CD4-positive, CD25-positive, alpha-beta regulatory T cell (primary cell): ENCODE results near the gene BORA. TPM values are rescaled to one million over a fixed set of nuclear protein-coding genes. Genes with fewer than 3 reads are reported as not detected.

Experiments used
- ATAC-seq, 2 donors: fragments of 150-1000 bp; cut with Tn5 transposase; one replicate each; pipeline ENCODE4 v1.10.0; 2021; ENCODE audit warnings: low read depth in 2 of 2, moderate number of reproducible peaks in 2 of 2, moderate library complexity in 1 of 2
- DNase-seq, 3 donors: peaks; one replicate each; pipeline versions ENCODE4 v3.0.0 to v3.0.0-alpha.2; 2012 to 2022; ENCODE audit warnings: mixed read lengths in 1 of 3
- H3K27ac ChIP-seq: one replicate; pipeline ENCODE4 v1.7.0; 2013; ENCODE audit warnings: mild to moderate bottlenecking, low read length; ENCODE audit not compliant: insufficient read depth, poor library complexity, severe bottlenecking
- H3K27me3 ChIP-seq: one replicate; pipeline ENCODE4 v1.7.0; 2013; ENCODE audit warnings: low read length; ENCODE audit not compliant: control insufficient read depth, insufficient read depth
- H3K36me3 ChIP-seq: one replicate; pipeline ENCODE4 v1.7.0; 2013; ENCODE audit warnings: mild to moderate bottlenecking, low read length, moderate library complexity; ENCODE audit not compliant: control insufficient read depth, insufficient read depth
- H3K4me1 ChIP-seq: 2 replicates; pipeline ENCODE4 v1.7.0; 2013; ENCODE audit warnings: mild to moderate bottlenecking, low read length; ENCODE audit not compliant: insufficient read depth, control insufficient read depth, poor library complexity, severe bottlenecking
- H3K4me3 ChIP-seq: one replicate; pipeline ENCODE4 v1.7.0; 2013; ENCODE audit warnings: low read depth, mild to moderate bottlenecking, low read length, moderate library complexity
- H3K9me3 ChIP-seq, 2 experiments: 1 replicate in 1 of 2; 2 replicates in 1 of 2; pipeline ENCODE4 v1.7.0; 2013; ENCODE audit warnings: low read length in 2 of 2, mild to moderate bottlenecking in 1 of 2, moderate library complexity in 1 of 2; ENCODE audit not compliant: control insufficient read depth in 2 of 2
- H3K27ac Mint-ChIP-seq, 3 donors: one replicate each; pipeline ENCODE4 v1.8.0; 2020 to 2022; ENCODE audit warnings: mild to moderate bottlenecking in 3 of 3, mixed read lengths in 3 of 3, moderate library complexity in 2 of 3
- H3K27me3 Mint-ChIP-seq: one replicate; pipeline ENCODE4 v1.8.0; 2022; ENCODE audit warnings: mild to moderate bottlenecking, mixed read lengths
- H3K36me3 Mint-ChIP-seq: one replicate; pipeline ENCODE4 v1.8.0; 2020; ENCODE audit warnings: mixed read lengths
- H3K4me1 Mint-ChIP-seq, 4 donors: one replicate each; pipeline ENCODE4 v1.8.0; 2020 to 2022; ENCODE audit warnings: mixed read lengths in 4 of 4, mild to moderate bottlenecking in 1 of 4
- H3K4me3 Mint-ChIP-seq, 4 donors: one replicate each; pipeline ENCODE4 v1.8.0; 2020 to 2022; ENCODE audit warnings: mild to moderate bottlenecking in 4 of 4, mixed read lengths in 4 of 4, moderate library complexity in 3 of 4
- H3K9me3 Mint-ChIP-seq, 7 donors: one replicate each; pipeline ENCODE4 v1.8.0; 2020 to 2022; ENCODE audit warnings: mixed read lengths in 7 of 7, mild to moderate bottlenecking in 3 of 7, moderate library complexity in 2 of 7
- polyA plus RNA-seq, 4 donors: library from polyadenylated mRNA; unstranded; fragments of 300-500 nt; fragmentation: Illumina TruSeq; gene quantifications; one replicate each; pipeline ENCODE4 v1.2.3, GENCODE V29; 2021
- total RNA-seq: library from RNA; stranded (reverse); gene quantifications from one replicate; pipeline ENCODE4 v1.2.3, GENCODE V29; 2022

The BORA gene
- total and polyA plus RNA-seq, 5 donors from 2014 or later, result 7.0 to 13.1 (median 10.6) TPM

DNA sequence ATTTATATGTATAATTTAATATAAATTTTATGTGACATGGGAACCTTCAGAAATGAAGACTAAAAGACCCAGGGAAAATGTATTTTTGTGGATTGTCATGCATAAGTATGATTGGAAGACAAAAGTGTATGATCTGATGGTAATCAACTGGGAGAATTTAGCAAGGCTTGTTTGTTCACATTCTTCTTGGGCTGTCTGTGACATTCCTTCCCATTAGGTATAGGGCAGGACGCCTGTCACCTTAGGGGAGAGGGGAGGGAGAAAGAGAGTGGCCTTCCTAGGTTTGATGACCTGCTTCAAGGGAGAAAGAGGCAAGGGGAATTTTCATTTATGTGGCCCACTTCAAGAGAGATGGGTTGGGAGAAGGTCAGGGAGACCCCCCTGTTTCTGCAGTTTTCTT, 76.6 kb downstream of the BORA start:
- H3K27me3 Mint-ChIP-seq, result no peaks in the 10 kb centered on the region
- H3K27ac Mint-ChIP-seq, result peak overlapping the region; percentile 17 to 68 (median 33)
- H3K9me3 ChIP-seq, result no peaks in the 10 kb centered on the region
- H3K4me1 ChIP-seq, result peaks cover 3% of the 10 kb centered on the region
- no peak overlapping the region for H3K4me3 ChIP-seq
- ATAC-seq (no peak), DNase-seq (no peak)
- peaks cover 34% of the 10 kb centered on the region for H3K36me3 ChIP-seq
- no peak overlapping the region for H3K27ac ChIP-seq
- H3K9me3 Mint-ChIP-seq, result peaks cover 0 to 2% (median 0%) of the 10 kb centered on the region in 7 donors
- H3K4me3 Mint-ChIP-seq, result no peak overlapping the region
- no peaks in the 10 kb centered on the region for H3K27me3 ChIP-seq
- H3K4me1 Mint-ChIP-seq, result peaks cover 0 to 25% (median 11%) of the 10 kb centered on the region in 4 donors
- H3K36me3 Mint-ChIP-seq, result peaks cover 38% of the 10 kb centered on the region

Other genes with a start within 250 kb of the BORA start
- gene MZT1, start 294 bp upstream of the BORA start, total RNA-seq, result 8.8 TPM
- gene MZT1, start 294 bp upstream of the BORA start, polyA plus RNA-seq, result 1 to 10 TPM; 6.1 to 8.0 (median 7.2) TPM
- gene DIS3, start 54.0 kb downstream of the BORA start, total RNA-seq, result 46.7 TPM
- 10 to 100 TPM; 15.1 to 19.3 (median 18.3) TPM for gene DIS3, start 54.0 kb downstream of the BORA start, polyA plus RNA-seq
- 34.1 TPM for gene PIBF1, start 54.2 kb downstream of the BORA start, total RNA-seq
- gene PIBF1, start 54.2 kb downstream of the BORA start, polyA plus RNA-seq, result 10 to 100 TPM; 13.6 to 21.4 (median 18.5) TPM